Neural progenitor cell (in vitro differentiated cells): ENCODE data around the gene RFK. TPM values are rescaled to one million over a fixed set of nuclear protein-coding genes. Genes with fewer than 3 reads are reported as not detected.

ENCODE experiments used
- DNase-seq: peaks from one replicate; pipeline ENCODE4 v3.0.0-alpha.2; 2016; ENCODE audit warnings: low spot score
- H2AFZ ChIP-seq: fragments of 200-600 bp; sonication (generic); replicated peaks from 2 replicates; pipeline ENCODE4 v1.6.1; 2016; ENCODE audit warnings: antibody characterized with exemption
- H3F3A ChIP-seq: fragments of 200-600 bp; sonication (generic); 2 replicates; pipeline ENCODE4 v1.6.1; 2016; ENCODE audit warnings: antibody characterized with exemption, low read depth
- H3K27ac ChIP-seq: fragments of 200-600 bp; sonication (generic); 2 replicates; pipeline ENCODE4 v1.5.1; 2016; ENCODE audit warnings: mild to moderate bottlenecking
- H3K27me3 ChIP-seq: fragments of 200-600 bp; sonication (generic); 2 replicates; pipeline ENCODE4 v1.6.1; 2016; ENCODE audit warnings: mild to moderate bottlenecking, moderate library complexity
- H3K36me3 ChIP-seq: fragments of 200-600 bp; sonication (generic); 2 replicates; pipeline ENCODE4 v1.5.1; 2016
- H3K4me1 ChIP-seq: fragments of 200-600 bp; sonication (generic); 2 replicates; pipeline ENCODE4 v1.6.1; 2016; ENCODE audit warnings: mixed run types
- H3K4me2 ChIP-seq: fragments of 200-600 bp; sonication (generic); 2 replicates; pipeline ENCODE4 v1.6.1; 2016
- H3K4me3 ChIP-seq: fragments of 200-600 bp; sonication (generic); 2 replicates; pipeline ENCODE4 v1.5.1; 2016
- H3K79me2 ChIP-seq: fragments of 200-600 bp; sonication (generic); 2 replicates; pipeline ENCODE4 v1.6.1; 2016; ENCODE audit warnings: low read depth
- H3K9ac ChIP-seq: fragments of 200-600 bp; sonication (generic); 2 replicates; pipeline ENCODE4 v1.6.1; 2016
- H3K9me3 ChIP-seq: fragments of 200-600 bp; sonication (generic); 2 replicates; pipeline ENCODE4 v1.5.1; 2016; ENCODE audit warnings: low read depth
- H4K20me1 ChIP-seq: fragments of 200-600 bp; sonication (generic); 2 replicates; pipeline ENCODE4 v1.6.1; 2016; ENCODE audit warnings: low read depth
- H3K27ac Mint-ChIP-seq: 3 replicates; pipeline ENCODE4 v1.8.0; 2021; ENCODE audit warnings: mixed read lengths
- H3K27me3 Mint-ChIP-seq: 2 replicates; pipeline ENCODE4 v1.8.0; 2022; ENCODE audit warnings: low read depth, mild to moderate bottlenecking, inconsistent platforms, moderate library complexity, mixed read lengths; ENCODE audit not compliant: insufficient read depth
- H3K36me3 Mint-ChIP-seq: 3 replicates; pipeline ENCODE4 v1.8.0; 2021; ENCODE audit warnings: mixed read lengths
- H3K4me1 Mint-ChIP-seq: 3 replicates; pipeline ENCODE4 v1.8.0; 2021; ENCODE audit warnings: mixed read lengths
- H3K4me3 Mint-ChIP-seq: 3 replicates; pipeline ENCODE4 v1.8.0; 2021; ENCODE audit warnings: mild to moderate bottlenecking, moderate library complexity, mixed read lengths
- H3K9me3 Mint-ChIP-seq: 3 replicates; pipeline ENCODE4 v1.8.0; 2020; ENCODE audit warnings: mixed read lengths
- CTCF ChIP-seq: fragments of 200-600 bp; sonication (generic); IDR thresholded peaks from 2 replicates; pipeline ENCODE4 v1.5.1; 2017; ENCODE audit warnings: antibody characterized with exemption, mild to moderate bottlenecking
- EZH2 ChIP-seq: fragments of 200-600 bp; sonication (generic); IDR thresholded peaks from 2 replicates; pipeline ENCODE4 v1.6.1; 2017; ENCODE audit warnings: antibody characterized with exemption, mild to moderate bottlenecking, moderate library complexity
- EZH2phosphoT487 ChIP-seq: fragments of 200-600 bp; sonication (generic); IDR thresholded peaks from 2 replicates; pipeline ENCODE4 v1.6.1; 2017; ENCODE audit warnings: antibody characterized with exemption
- total RNA-seq: library from RNA; depleted of rRNA; stranded (reverse); fragments of >200 nt; gene quantifications from 2 replicates; pipeline ENCODE4 v1.2.3, GENCODE V29; 2015; ENCODE audit warnings: low replicate concordance

RFK gene
- total RNA-seq, 1 donor from 2014 or later, result 24.7 TPM

GRCh38 chr9:76379494-76379893, 14.7 kb downstream of the RFK start:
- Mint-ChIP-seq H3K27ac (no peak overlapping the region), H3K4me3 (no peak overlapping the region), H3K27me3 (peaks cover 6% of the 10 kb centered on the region), H3K36me3 (peaks cover 1% of the 10 kb centered on the region), H3K9me3 (no peaks in the 10 kb centered on the region), H3K4me1 (peaks cover 23% of the 10 kb centered on the region)
- DNase-seq, result no peak
- Histone ChIP-seq H2AFZ (no peak overlapping the region), H3K36me3 (no peaks in the 10 kb centered on the region), H3K27ac (no peak overlapping the region), H3K79me2 (no peaks in the 10 kb centered on the region), H3K9me3 (no peaks in the 10 kb centered on the region), H3K4me1 (no peaks in the 10 kb centered on the region), H3K4me2 (no peak overlapping the region), H3K4me3 (no peak overlapping the region), H4K20me1 (no peaks in the 10 kb centered on the region), H3F3A (no peaks in the 10 kb centered on the region), H3K9ac (no peak overlapping the region), H3K27me3 (no peaks in the 10 kb centered on the region)
- TF ChIP-seq CTCF (no peak), EZH2phosphoT487 (no peak), EZH2 (no peak)

- Mint-ChIP-seq H3K4me1 (peaks cover 28% of the 10 kb centered on the region), H3K36me3 (peaks cover 1% of the 10 kb centered on the region), H3K9me3 (no peaks in the 10 kb centered on the region), H3K27ac (no peak overlapping the region), H3K4me3 (no peak overlapping the region), H3K27me3 (peaks cover 6% of the 10 kb centered on the region)
- H3F3A ChIP-seq, result no peaks in the 10 kb centered on the region
- no peaks in the 10 kb centered on the region for H4K20me1 ChIP-seq
- DNase-seq, result no peak
- no peak overlapping the region for H3K27ac ChIP-seq
- H3K79me2 ChIP-seq, result no peaks in the 10 kb centered on the region
- H3K36me3 ChIP-seq, result no peaks in the 10 kb centered on the region
- TF ChIP-seq CTCF (no peak), EZH2 (no peak), EZH2phosphoT487 (no peak)
- no peak overlapping the region for H2AFZ ChIP-seq
- no peak overlapping the region for H3K4me3 ChIP-seq
- H3K9ac ChIP-seq, result no peak overlapping the region
- no peaks in the 10 kb centered on the region for H3K9me3 ChIP-seq
- H3K4me2 ChIP-seq, result no peak overlapping the region
- no peaks in the 10 kb centered on the region for H3K27me3 ChIP-seq
- peaks cover 3% of the 10 kb centered on the region for H3K4me1 ChIP-seq
These were observed 15.7 kb downstream of the RFK start for GRCh38 chr9:76378367-76379073.

- peaks cover 1% of the 10 kb centered on the region for H3K36me3 Mint-ChIP-seq
- H3K4me2 ChIP-seq, result no peak overlapping the region
These were observed 16.4 kb downstream of the RFK start for GRCh38 chr9:76377791-76378190.

More at GRCh38 chr9:76377791-76378190, 16.4 kb downstream of the RFK start:
- Histone ChIP-seq H3K9ac (no peak overlapping the region), H3K27me3 (no peaks in the 10 kb centered on the region), H3K4me1 (peaks cover 10% of the 10 kb centered on the region), H2AFZ (no peak overlapping the region), H3K79me2 (no peaks in the 10 kb centered on the region), H3K36me3 (no peaks in the 10 kb centered on the region), H3F3A (no peaks in the 10 kb centered on the region), H3K27ac (no peak overlapping the region), H3K9me3 (no peaks in the 10 kb centered on the region), H3K4me3 (no peak overlapping the region), H4K20me1 (no peaks in the 10 kb centered on the region)
- Mint-ChIP-seq H3K27me3 (peaks cover 6% of the 10 kb centered on the region), H3K27ac (no peak overlapping the region), H3K9me3 (no peaks in the 10 kb centered on the region), H3K4me3 (no peak overlapping the region), H3K4me1 (peaks cover 35% of the 10 kb centered on the region)
- no peak for DNase-seq
- TF ChIP-seq CTCF (no peak), EZH2 (no peak), EZH2phosphoT487 (no peak)
